GM12864 (cell line): ENCODE measurements around the gene RNF17.

Experiments
- DNase-seq: peaks from one replicate; pipeline ENCODE4 v3.0.0-alpha.2; 2011; ENCODE audit warnings: low read depth
- H3K4me3 ChIP-seq: 2 replicates; pipeline ENCODE4 v1.5.1; 2011; ENCODE audit warnings: mild to moderate bottlenecking, low read depth, low read length, control low read depth
- CTCF ChIP-seq: IDR thresholded peaks from 2 replicates; pipeline ENCODE4 v1.5.1; 2011; ENCODE audit warnings: low read depth, mild to moderate bottlenecking, moderate library complexity, low read length, control low read depth, inconsistent platforms; ENCODE audit errors: missing control alignments

RNF17 gene

GRCh38 chr13:24860770-24861169, 96.8 kb downstream of the RNF17 start:
- DNase-seq: no peak
- H3K4me3 ChIP-seq: no peak overlapping the region
- no peak for TF ChIP-seq CTCF

GRCh38 chr13:24861617-24862362, 97.8 kb downstream of the RNF17 start:
- H3K4me3 ChIP-seq: no peak overlapping the region
- TF ChIP-seq CTCF: no peak

GRCh38 chr13:24863748-24864540, 100.0 kb downstream of the RNF17 start:
- no peak for TF ChIP-seq CTCF
- no peak for DNase-seq
- no peak overlapping the region for H3K4me3 ChIP-seq

More at GRCh38 chr13:24861617-24862362, 97.8 kb downstream of the RNF17 start:
- DNase-seq: no peak

GRCh38 chr13:24864579-24864978, 100.6 kb downstream of the RNF17 start:
- no peak overlapping the region for H3K4me3 ChIP-seq
- DNase-seq: no peak

GRCh38 chr13:24865163-24865953, 101.4 kb downstream of the RNF17 start:
- DNase-seq: no peak
- no peak for TF ChIP-seq CTCF
- no peak overlapping the region for H3K4me3 ChIP-seq

More at GRCh38 chr13:24864579-24864978, 100.6 kb downstream of the RNF17 start:
- no peak for TF ChIP-seq CTCF

GRCh38 chr13:24866488-24866887, 102.5 kb downstream of the RNF17 start:
- no peak for DNase-seq
- TF ChIP-seq CTCF: no peak
- H3K4me3 ChIP-seq: no peak overlapping the region
